GM13977 (cell line): ENCODE results near the gene CCDC195.
A peak's percentile ranks its signal among the peaks of the same experiment; 100 is the strongest.

Source experiments
- DNase-seq: peaks from one replicate; pipeline ENCODE4 v3.0.0; 2012; ENCODE audit warnings: low spot score
- in situ Hi-C: fragments of 300-500 bp; cut with MboI; formaldehyde crosslinking; loops from one replicate; pipeline ENCODE4 v1.12.0; 2022; ENCODE audit warnings: low sequenced_read_pairs, low pct_unique_long_range_greater_than_20kb, mixed read lengths, inconsistent platforms; ENCODE audit not compliant: unreplicated experiment
- TF ChIP-seq, protein P1 (sequence below): IDR thresholded peaks from 2 replicates; pipeline ENCODE4 v1.5.1; 2012; ENCODE audit warnings: mild to moderate bottlenecking, control low read depth; ENCODE audit not compliant: insufficient read depth; ENCODE audit errors: extremely low read depth, missing control alignments

The CCDC195 gene, protein sequence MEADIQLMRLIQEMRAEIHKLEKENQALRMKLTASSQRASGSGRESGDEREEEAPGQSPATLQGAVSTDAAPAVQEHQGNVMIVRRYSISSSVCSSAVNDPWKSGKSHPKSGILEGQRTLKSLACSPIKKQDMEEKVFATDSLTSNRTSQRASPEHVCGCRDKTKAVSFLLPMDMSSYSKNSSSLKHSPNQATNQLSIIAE

GRCh38 chr2:224716201-224716600 lies at the start of gene CCDC195:
Gene CCDC195, minus strand, starts transcription at chr2:224716365. Its CDS starts 0 bp downstream, at chr2:224716365.
- TF ChIP-seq, protein P1, sequence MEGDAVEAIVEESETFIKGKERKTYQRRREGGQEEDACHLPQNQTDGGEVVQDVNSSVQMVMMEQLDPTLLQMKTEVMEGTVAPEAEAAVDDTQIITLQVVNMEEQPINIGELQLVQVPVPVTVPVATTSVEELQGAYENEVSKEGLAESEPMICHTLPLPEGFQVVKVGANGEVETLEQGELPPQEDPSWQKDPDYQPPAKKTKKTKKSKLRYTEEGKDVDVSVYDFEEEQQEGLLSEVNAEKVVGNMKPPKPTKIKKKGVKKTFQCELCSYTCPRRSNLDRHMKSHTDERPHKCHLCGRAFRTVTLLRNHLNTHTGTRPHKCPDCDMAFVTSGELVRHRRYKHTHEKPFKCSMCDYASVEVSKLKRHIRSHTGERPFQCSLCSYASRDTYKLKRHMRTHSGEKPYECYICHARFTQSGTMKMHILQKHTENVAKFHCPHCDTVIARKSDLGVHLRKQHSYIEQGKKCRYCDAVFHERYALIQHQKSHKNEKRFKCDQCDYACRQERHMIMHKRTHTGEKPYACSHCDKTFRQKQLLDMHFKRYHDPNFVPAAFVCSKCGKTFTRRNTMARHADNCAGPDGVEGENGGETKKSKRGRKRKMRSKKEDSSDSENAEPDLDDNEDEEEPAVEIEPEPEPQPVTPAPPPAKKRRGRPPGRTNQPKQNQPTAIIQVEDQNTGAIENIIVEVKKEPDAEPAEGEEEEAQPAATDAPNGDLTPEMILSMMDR: no peak
- in situ Hi-C loops: no loop called here
- DNase-seq: no peak

GRCh38 chr2:224764565-224765236 lies 48.5 kb upstream of the CCDC195 start:
- peak; percentile 19 for DNase-seq
- TF ChIP-seq, protein P1: no peak
- in situ Hi-C loops: no loop called here

DNA sequence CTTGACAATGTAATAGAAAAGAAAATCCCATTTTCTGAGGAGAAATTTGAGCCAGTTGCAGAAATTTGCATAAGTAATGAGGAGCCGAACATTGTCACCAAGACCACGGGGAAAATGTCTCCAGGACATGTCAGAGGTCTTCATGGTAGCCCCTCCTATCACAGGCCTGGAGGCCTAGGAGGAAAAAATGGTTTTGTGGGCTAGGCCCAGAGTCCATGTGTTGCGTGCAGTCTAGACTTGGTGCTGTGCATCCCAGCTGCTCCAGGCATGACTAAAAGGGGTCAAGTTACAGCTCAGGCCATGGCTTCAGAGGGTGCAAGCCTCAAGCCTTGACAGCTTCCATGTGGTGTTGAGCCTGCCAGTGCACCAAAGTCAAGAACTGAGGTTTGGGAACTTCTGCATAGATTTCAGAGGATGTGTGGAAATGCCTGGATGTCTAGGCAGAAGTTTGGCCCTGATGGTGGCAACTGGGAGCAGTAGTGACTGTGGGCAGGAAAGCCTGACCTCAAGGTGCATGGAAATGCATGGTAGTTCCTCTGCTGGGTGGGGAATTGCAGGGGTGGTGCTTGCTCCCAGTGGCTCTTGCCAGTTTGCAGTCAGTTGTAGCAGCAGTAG lies 41.9 kb upstream of the CCDC195 start:
- in situ Hi-C loops: no loop called here
- TF ChIP-seq, protein P1: no peak
- no peak for DNase-seq

DNA sequence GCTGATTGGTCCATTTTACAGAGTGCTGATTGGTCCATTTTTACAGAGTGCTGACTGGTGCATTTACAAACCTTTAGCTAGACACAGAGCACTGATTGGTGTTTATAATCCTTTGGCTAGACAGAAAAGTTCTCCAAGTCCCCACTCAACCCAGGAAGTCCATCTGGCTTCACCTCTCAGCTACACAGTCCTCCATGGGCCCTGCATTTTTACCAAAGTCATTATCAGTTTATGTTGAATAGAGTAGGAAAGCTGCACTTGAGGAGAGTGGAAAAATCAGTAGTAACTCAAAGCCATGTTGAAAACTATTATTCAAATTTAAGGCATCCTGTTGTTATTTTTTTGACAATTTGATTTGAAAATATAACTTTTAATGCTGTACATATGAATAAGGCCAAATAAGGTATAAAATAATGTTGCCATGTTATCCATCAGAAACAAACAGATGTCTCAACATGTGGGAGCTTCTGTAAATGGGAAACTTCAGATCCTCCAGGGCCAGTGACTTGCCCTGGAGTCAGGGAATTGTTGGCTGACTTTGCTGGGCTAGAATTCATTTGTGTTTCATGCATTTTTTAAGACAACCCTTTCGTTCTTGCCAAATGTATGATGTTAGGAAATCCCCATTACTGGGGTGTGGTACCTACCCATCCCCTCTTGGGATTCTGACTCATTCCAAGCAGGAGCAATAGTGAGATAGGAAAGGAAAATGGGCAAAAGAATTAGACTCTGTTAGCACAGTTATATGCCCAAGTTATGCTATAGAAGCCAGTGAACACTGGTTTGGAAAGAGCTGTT lies 37.8 kb upstream of the CCDC195 start:
- DNase-seq: no peak
- in situ Hi-C loops: no loop called here
- TF ChIP-seq, protein P1: no peak

- TF ChIP-seq, protein P1: no peak
- in situ Hi-C loops: no loop called here
These were observed 36.0 kb upstream of the CCDC195 start for GRCh38 chr2:224751996-224752698.

DNA sequence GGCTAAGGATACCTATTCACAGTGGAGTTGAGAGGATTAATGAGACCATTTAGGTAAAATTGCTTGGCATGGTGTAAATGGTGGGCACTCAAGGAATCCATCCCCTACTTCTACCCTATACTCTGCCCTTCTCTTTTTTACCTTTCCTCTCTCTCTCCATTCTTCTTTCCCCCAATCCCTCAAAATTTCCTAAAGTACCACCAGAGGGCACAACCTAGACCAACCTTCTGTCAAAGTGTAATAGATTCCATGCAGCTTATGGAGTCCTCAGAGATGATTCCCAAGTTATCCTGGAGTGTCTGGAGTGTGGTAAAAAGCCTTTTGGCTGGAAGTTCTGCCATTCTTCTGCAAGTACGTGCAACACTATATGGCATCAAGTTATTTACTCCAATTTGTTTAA lies 33.0 kb upstream of the CCDC195 start:
- DNase-seq: no peak
- TF ChIP-seq, protein P1: no peak
- in situ Hi-C loops: no loop called here

More at GRCh38 chr2:224751996-224752698, 36.0 kb upstream of the CCDC195 start:
- DNase-seq: peak; percentile 24
